ENCODE results near the gene MINDY3.

GRCh38 chr10:15808204-15808797 lies 52.0 kb downstream of the MINDY3 start:
- TF ChIP-seq SUZ12 (IDR thresholded peaks at IDR 0.05; ENCODE audit: extremely low read depth, insufficient read depth, insufficient read length): no peak
- no peak for TF ChIP-seq ZNF274 (IDR thresholded peaks at IDR 0.05; ENCODE audit: low read depth, low read length)
- TF ChIP-seq YY1 (IDR thresholded peaks at IDR 0.05; ENCODE audit: insufficient read depth, insufficient read length): no peak
